Fibroblast of lung (primary cell): Measurements from ENCODE around the gene CCDC6. TPM values are rescaled to one million over a fixed set of nuclear protein-coding genes. Genes with fewer than 3 reads are reported as not detected.

Source experiments
- DNase-seq, 2 donors: peaks; one replicate each; pipeline versions ENCODE4 v3.0.0 to v3.0.0-alpha.2; 2010; ENCODE audit warnings: low read depth in 2 of 2
- H2AFZ ChIP-seq: 2 replicates; pipeline ENCODE4 v1.5.1; 2012; ENCODE audit warnings: low read length, control low read depth, inconsistent platforms
- H3K27ac ChIP-seq: 2 replicates; pipeline ENCODE4 v1.5.1; 2011; ENCODE audit warnings: low read length, control low read depth; ENCODE audit not compliant: insufficient read depth
- H3K27me3 ChIP-seq: 2 replicates; pipeline ENCODE4 v1.5.1; 2011; ENCODE audit warnings: mild to moderate bottlenecking, low read length; ENCODE audit not compliant: control insufficient read depth, insufficient read depth
- H3K36me3 ChIP-seq: 2 replicates; pipeline ENCODE4 v1.5.1; 2011; ENCODE audit warnings: low read length; ENCODE audit not compliant: control insufficient read depth, insufficient read depth
- H3K4me1 ChIP-seq: 2 replicates; pipeline ENCODE4 v1.5.1; 2011; ENCODE audit warnings: low read length; ENCODE audit not compliant: control insufficient read depth, insufficient read depth; ENCODE audit errors: extremely low read depth
- H3K4me2 ChIP-seq: 2 replicates; pipeline ENCODE4 v1.5.1; 2011; ENCODE audit warnings: low read length, control low read depth; ENCODE audit not compliant: insufficient read depth; ENCODE audit errors: extremely low read depth
- H3K4me3 ChIP-seq, 4 experiments: fragments of 200-600 bp in 1 of 4; sonication (generic) in 1 of 4; replicated peaks in 1 of 4; 2 replicates each; pipeline ENCODE4 v1.5.1; 2011 to 2016; ENCODE audit warnings: low read length in 4 of 4, low read depth in 3 of 4, mild to moderate bottlenecking in 3 of 4, control low read depth in 2 of 4, inconsistent platforms in 1 of 4, mixed read lengths in 1 of 4; ENCODE audit not compliant: insufficient read depth in 1 of 4; ENCODE audit errors: control extremely low read depth in 1 of 4
- H3K79me2 ChIP-seq: 2 replicates; pipeline ENCODE4 v1.5.1; 2012; ENCODE audit warnings: mild to moderate bottlenecking, low read length, inconsistent platforms; ENCODE audit not compliant: control insufficient read depth, insufficient read depth
- H3K9ac ChIP-seq: 2 replicates; pipeline ENCODE4 v1.5.1; 2011; ENCODE audit warnings: mild to moderate bottlenecking, low read length, control low read depth; ENCODE audit not compliant: insufficient read depth
- H3K9me3 ChIP-seq: 2 replicates; pipeline ENCODE4 v1.5.1; 2012; ENCODE audit warnings: low read depth, low read length; ENCODE audit not compliant: control insufficient read depth, insufficient read depth
- H4K20me1 ChIP-seq: 2 replicates; pipeline ENCODE4 v1.5.1; 2011; ENCODE audit warnings: low read length; ENCODE audit not compliant: control insufficient read depth, insufficient read depth; ENCODE audit errors: extremely low read depth
- EZH2 ChIP-seq: IDR thresholded peaks from 2 replicates; pipeline ENCODE4 v1.5.1; 2012; ENCODE audit warnings: low read length, control low read depth, mild to moderate bottlenecking; ENCODE audit errors: missing control alignments
- polyA plus RNA-seq, 2 donors: library from polyadenylated mRNA; depleted of rRNA in 1 of 2; stranded (reverse) in 1 of 2; unstranded in 1 of 2; fragments of >200 nt; gene quantifications; 2 replicates each; pipeline ENCODE4 v1.2.1, GENCODE V29; 2011 to 2012; ENCODE audit warnings: missing spikeins in 1 of 2
- total RNA-seq: library from RNA; depleted of rRNA; stranded (reverse); fragments of >200 nt; gene quantifications from 2 replicates; pipeline ENCODE4 v1.2.1, GENCODE V29; 2014
- TF ChIP-seq, protein P1 (sequence below), 2 donors: IDR thresholded peaks in 1 of 2; conservative IDR thresholded peaks in 1 of 2; 1 replicate in 1 of 2; 2 replicates in 1 of 2; pipeline ENCODE4 v1.5.1; 2011 to 2012; ENCODE audit warnings: low read length in 2 of 2, control low read depth in 1 of 2, inconsistent platforms in 1 of 2, low read depth in 1 of 2, mild to moderate bottlenecking in 1 of 2

CCDC6 gene
- total and polyA plus RNA-seq, 2 donors (not counting 1 experiment from before 2014, with no cell fraction given): 35.5 to 51.2 TPM

DNA sequence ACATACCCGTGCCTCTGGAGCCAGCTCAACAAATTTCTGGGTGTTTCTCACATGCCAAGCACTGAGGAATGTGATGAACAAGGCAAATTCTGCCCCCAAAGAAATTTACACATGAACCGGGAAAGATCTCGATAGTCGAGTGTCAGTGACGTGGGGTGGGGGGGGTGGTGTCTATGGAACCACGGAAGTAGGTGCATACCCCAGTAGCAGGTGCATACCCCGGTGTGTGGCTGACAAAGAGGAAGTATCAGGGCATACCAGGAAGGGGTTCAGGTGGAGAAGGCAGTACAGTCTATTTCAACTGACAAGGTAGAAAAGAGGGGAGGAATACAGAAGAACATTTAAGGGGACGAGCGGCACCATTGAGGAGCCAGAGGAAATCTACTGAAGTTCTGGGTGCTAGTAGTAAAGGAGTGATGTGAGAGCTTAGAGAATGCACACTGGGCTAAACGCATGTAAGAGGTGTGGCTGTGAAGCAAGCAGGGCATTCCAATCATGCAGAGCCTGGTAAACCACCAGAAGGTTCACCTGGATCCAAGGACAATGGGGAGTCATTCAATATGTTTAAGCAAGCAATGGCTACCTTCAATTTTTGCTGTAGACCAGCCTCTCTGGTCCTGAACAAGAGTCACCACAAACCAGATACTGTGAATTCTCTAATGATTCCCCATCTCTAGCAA lies 6.2 kb downstream of the CCDC6 start:
- Histone ChIP-seq H3K4me2 (no peak overlapping the region), H3K4me3 (no peak overlapping the region)

GRCh38 chr10:59898125-59898835 lies 8.1 kb downstream of the CCDC6 start:
- Histone ChIP-seq H4K20me1 (peaks cover 3% of the 10 kb centered on the region), H3K27ac (no peak overlapping the region)
- DNase-seq: no peak

More for the DNA sequence above, 6.2 kb downstream of the CCDC6 start:
- no peaks in the 10 kb centered on the region for H3K9me3 ChIP-seq
- H3K27ac ChIP-seq: no peak overlapping the region
- peaks cover 2% of the 10 kb centered on the region for H3K36me3 ChIP-seq
- peaks cover 65% of the 10 kb centered on the region for H3K79me2 ChIP-seq
- no peak overlapping the region for H2AFZ ChIP-seq
- TF ChIP-seq, protein P1, sequence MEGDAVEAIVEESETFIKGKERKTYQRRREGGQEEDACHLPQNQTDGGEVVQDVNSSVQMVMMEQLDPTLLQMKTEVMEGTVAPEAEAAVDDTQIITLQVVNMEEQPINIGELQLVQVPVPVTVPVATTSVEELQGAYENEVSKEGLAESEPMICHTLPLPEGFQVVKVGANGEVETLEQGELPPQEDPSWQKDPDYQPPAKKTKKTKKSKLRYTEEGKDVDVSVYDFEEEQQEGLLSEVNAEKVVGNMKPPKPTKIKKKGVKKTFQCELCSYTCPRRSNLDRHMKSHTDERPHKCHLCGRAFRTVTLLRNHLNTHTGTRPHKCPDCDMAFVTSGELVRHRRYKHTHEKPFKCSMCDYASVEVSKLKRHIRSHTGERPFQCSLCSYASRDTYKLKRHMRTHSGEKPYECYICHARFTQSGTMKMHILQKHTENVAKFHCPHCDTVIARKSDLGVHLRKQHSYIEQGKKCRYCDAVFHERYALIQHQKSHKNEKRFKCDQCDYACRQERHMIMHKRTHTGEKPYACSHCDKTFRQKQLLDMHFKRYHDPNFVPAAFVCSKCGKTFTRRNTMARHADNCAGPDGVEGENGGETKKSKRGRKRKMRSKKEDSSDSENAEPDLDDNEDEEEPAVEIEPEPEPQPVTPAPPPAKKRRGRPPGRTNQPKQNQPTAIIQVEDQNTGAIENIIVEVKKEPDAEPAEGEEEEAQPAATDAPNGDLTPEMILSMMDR (conservative IDR thresholded peaks at IDR 0.05 in 1 of 2, IDR thresholded peaks at IDR 0.05 in 1 of 2; ENCODE audit: low read depth in 1 of 2, low read length in 2 of 2): no peak
- TF ChIP-seq EZH2: no peak
- H3K27me3 ChIP-seq: no peaks in the 10 kb centered on the region
- no peaks in the 10 kb centered on the region for H4K20me1 ChIP-seq
- no peak overlapping the region for H3K9ac ChIP-seq
- DNase-seq: no peak
- H3K4me1 ChIP-seq: peaks cover 7% of the 10 kb centered on the region

DNA sequence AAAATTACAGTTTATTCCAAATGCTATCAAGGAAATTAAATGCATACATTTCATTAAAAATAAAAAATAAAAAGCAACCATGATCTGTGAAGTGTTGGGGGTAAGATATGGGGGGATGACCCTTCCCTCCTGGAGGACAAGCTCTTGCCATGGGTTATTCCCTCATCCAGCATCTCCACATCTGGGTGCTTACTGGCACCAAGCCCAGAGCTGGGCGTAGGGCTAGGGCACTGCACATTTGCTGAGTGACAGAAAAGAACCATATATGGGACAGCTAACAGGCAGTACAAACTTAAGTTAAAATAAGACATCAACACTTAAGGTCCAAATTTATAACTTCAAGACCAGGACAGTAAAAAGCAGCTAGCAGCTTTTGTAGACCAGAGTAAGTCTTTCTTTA lies 10.2 kb downstream of the CCDC6 start:
- Histone ChIP-seq H3K27ac (no peak overlapping the region), H2AFZ (no peak overlapping the region), H3K36me3 (peaks cover 2% of the 10 kb centered on the region), H3K4me1 (peaks cover 7% of the 10 kb centered on the region), H3K4me2 (no peak overlapping the region), H3K4me3 (no peak overlapping the region), H3K27me3 (no peaks in the 10 kb centered on the region), H3K9ac (no peak overlapping the region), H3K79me2 (peaks cover 42% of the 10 kb centered on the region), H4K20me1 (peaks cover 3% of the 10 kb centered on the region), H3K9me3 (no peaks in the 10 kb centered on the region)
- no peak for TF ChIP-seq EZH2
- TF ChIP-seq, protein P1 (conservative IDR thresholded peaks at IDR 0.05 in 1 of 2, IDR thresholded peaks at IDR 0.05 in 1 of 2; ENCODE audit: low read depth in 1 of 2, low read length in 2 of 2): no peak
- DNase-seq: no peak

More at GRCh38 chr10:59898125-59898835, 8.1 kb downstream of the CCDC6 start:
- Histone ChIP-seq H3K27me3 (no peaks in the 10 kb centered on the region), H2AFZ (no peak overlapping the region), H3K4me2 (no peak overlapping the region), H3K4me1 (peaks cover 7% of the 10 kb centered on the region), H3K79me2 (peaks cover 50% of the 10 kb centered on the region), H3K4me3 (no peak overlapping the region), H3K9ac (no peak overlapping the region), H3K36me3 (peaks cover 2% of the 10 kb centered on the region), H3K9me3 (no peaks in the 10 kb centered on the region)
- TF ChIP-seq, protein P1 (conservative IDR thresholded peaks at IDR 0.05 in 1 of 2, IDR thresholded peaks at IDR 0.05 in 1 of 2; ENCODE audit: low read depth in 1 of 2, low read length in 2 of 2): no peak
- TF ChIP-seq EZH2: no peak
